Activated CD4-positive, alpha-beta T cell treated with anti-CD3 and anti-CD28 coated beads, Interleukin-2, amount 50 U/mL, for 24 hours (primary cell): ENCODE measurements around the gene C10orf90.

Source experiments
- DNase-seq, 2 donors: peaks; one replicate each; pipeline ENCODE4 v3.0.0-alpha.2; 2020; ENCODE audit warnings: low read depth in 1 of 2, low spot score in 1 of 2

Gene C10orf90

DNA sequence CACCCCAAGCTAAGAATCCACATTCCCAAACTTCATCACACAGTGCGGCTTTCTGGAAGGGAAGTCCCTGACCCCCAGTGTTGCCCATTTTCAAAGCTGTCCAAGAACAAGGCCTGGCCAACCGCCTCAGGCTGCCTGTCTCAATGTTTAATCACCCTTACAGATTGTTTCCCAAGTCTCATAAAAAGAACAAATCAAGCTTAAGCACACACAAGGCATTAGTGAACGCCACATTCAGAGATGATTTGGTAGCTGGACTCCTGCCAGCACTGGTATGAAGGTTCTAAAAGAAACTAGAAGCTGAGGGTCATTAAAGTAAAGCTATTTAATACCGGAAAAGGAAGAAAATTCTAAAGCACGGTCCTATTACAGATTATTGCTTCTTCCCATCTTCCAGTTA lies 35.6 kb downstream of the C10orf90 start:
- DNase-seq: no peak

DNA sequence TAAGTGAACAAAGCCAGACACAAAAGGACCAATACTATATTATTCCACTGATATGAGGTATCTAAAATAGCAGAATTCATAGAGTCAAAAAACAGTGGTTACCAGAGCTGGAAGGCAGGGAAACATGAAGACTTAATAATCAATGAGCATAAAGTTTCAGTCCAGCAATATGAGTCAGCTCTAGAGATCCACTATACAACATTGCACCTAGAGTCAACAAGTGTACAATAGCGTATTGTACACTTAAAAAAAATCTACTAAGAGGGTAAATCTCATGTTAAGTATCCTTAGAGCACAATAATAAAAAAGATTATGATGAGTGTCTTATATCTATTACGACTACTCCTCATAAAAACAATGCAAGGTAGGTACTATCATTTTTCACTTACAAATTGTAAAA lies 36.1 kb downstream of the C10orf90 start:
- no peak for DNase-seq

DNA sequence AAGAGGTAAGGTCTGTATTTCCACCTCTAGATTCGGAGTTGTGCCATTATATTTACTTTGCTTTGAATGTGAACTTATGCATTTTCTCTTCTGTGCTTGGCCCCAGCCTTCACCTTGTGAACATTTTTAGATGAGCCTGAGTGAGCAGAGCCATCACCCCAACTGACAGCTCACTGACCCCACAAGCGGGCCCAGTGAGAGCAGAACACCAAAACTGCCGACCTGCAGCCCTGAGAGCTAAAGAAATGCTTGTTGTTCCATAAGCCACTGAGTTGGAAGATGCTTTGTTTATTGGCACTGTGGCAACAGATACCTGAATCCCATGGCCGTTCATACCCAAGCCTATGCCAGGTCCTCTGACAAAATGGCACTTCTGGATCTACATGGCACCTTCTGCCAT lies 37.8 kb downstream of the C10orf90 start:
- DNase-seq: no peak

- no peak for DNase-seq
These were observed 40.4 kb downstream of the C10orf90 start for GRCh38 chr10:126629925-126630624.

- DNase-seq: no peak
These were observed 41.7 kb downstream of the C10orf90 start for GRCh38 chr10:126628746-126629145.

GRCh38 chr10:126621846-126622245 lies 48.6 kb downstream of the C10orf90 start:
- DNase-seq: no peak

DNA sequence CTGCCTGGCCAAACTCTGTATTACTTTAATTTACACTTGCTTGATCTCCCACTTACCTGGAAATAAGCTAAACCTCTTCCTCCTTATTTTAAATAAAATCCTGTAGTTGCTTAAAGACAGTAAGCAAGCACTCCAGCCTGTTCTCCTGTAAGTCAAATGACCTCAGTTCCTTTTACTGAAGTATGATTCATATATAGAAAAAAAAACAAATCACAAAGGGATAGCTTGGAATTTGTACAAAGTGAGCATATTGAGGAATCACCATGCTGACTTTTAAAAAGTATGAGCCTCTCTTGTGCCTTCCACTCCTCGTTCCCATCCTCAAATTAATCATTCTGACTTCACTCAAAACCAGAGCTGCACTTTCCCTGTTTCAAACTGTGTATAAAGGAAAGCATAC lies 52.0 kb downstream of the C10orf90 start:
- no peak for DNase-seq

DNA sequence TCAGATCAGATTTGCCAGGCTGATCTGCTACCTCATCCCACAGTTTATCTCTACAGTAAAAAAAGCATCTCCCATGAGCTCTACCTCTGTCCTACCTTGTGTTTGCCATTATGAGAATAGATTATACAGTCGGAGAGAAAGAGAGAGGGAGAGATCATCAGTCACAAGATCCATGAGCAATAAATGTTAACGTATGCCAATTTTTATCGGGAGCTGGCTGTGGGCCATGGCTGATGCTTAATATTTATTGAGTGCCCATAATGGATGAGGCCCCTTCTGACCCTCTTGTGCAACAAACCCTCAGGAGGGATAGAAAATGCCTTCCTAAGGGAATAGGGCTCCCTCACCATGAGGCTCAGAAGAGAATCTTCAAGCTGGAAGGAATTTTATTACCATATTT lies 52.8 kb downstream of the C10orf90 start:
- no peak for DNase-seq

DNA sequence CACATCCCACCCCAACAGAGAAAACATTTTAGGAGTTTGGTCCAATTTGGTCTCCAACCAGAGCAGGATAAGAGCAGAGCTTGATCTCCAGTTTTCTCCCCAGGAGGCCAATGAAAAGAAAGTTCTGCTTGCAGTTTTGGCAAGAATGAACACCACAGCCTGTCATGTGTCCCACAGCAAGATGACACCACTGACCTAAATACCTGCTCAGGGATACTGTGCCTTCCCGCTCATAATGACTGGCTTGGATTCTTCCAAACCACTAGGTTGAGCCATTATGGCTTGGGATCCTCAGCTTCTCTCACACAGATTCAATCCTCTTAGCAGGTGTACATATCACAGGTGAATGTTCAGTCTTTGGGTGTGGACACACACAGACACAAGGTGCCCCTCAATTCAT lies 53.3 kb downstream of the C10orf90 start:
- DNase-seq: no peak

DNA sequence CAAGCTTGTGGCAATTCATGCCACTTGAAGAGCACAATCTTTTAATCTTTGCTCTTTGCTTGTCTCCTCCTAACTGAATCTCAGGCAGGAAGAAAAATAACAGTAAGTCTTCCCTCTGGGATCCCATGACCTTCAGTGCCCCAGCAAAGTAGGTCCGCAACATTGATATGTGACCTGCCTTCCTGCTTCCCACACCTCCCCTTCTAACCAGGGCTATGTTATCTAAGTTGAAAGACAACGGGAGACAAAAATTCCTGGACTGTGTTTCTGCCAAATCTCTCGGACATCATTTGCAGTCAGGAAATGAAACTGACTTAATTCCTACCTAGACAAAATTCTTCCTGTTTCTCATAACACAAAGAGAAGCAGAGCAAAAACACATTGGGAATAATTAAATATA lies 53.8 kb downstream of the C10orf90 start:
- no peak for DNase-seq

- DNase-seq: no peak
These were observed 59.2 kb downstream of the C10orf90 start for GRCh38 chr10:126611303-126611702.

DNA sequence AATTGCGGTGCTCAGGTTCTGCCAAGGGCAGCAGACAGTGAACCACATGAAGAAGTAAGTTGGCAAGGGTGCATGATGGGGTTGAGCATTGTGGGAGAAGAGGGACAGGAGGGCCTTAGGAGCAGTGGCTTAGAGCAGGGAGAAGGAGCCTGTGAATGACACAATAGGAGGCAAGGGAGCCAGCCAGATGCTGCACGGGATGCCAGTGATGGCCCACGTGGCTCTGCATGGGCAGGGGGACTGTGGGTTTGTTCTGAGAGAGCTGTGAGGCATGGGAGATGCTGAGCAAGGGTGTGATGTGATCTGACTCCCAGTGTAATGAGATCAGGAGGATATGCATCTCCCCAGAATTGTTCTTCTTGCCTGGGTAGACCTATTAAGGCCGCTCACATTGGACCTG lies 60.9 kb downstream of the C10orf90 start:
- no peak for DNase-seq

GRCh38 chr10:126599949-126600682 lies 70.4 kb downstream of the C10orf90 start:
- no peak for DNase-seq

GRCh38 chr10:126598009-126598408 lies 72.5 kb downstream of the C10orf90 start:
- DNase-seq: no peak

DNA sequence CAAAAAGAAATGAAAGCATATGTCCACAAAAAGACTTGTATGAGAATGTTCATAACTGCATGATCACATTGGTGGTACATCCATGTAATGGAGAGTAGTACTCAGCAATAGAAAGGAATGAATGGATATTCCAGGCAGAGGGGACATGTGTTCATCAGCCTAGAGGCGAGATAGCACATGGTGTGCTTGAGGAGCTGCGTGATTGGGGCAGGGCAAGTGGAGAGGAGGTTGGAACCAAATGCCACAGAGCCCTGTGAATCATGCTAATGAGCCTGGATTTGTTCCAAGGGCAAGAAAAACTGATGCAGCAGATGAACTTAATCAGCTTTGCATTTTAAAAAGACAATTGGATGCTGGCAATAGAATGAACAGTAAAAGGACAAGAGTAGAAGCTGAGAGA lies 73.3 kb downstream of the C10orf90 start:
- no peak for DNase-seq

DNA sequence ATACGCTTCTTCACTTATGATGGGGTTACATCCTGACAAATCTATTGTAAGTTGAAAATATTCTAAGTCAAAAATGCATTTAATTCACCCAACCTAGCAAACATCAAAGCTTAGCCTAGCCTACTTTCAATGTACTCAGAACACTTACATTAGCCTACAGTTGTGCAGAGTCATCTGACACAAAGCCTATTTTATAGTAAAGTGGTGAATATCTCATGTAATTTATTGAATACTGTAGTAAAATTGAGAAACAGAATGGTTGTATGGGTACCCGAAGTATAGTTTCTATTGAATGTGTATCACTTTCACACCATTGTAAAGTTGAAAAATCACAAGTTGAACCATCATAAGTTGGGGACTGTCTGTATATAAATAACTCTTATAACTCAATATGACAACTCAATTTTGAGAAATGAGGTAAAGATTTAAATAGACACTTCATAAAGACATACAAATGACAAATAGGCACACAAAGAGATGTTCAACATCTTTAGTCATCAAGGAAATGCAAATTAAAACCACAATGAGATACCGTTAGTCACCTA lies 73.9 kb downstream of the C10orf90 start:
- DNase-seq: no peak

GRCh38 chr10:126595160-126595559 lies 75.3 kb downstream of the C10orf90 start:
- DNase-seq: no peak

- no peak for DNase-seq
These were observed 76.4 kb downstream of the C10orf90 start for GRCh38 chr10:126593968-126594701.

GRCh38 chr10:126592901-126593300 lies 77.6 kb downstream of the C10orf90 start:
- DNase-seq: no peak

- no peak for DNase-seq
These were observed 82.5 kb downstream of the C10orf90 start for GRCh38 chr10:126588024-126588423.

- no peak for DNase-seq
These were observed 83.6 kb downstream of the C10orf90 start for GRCh38 chr10:126586878-126587277.

DNA sequence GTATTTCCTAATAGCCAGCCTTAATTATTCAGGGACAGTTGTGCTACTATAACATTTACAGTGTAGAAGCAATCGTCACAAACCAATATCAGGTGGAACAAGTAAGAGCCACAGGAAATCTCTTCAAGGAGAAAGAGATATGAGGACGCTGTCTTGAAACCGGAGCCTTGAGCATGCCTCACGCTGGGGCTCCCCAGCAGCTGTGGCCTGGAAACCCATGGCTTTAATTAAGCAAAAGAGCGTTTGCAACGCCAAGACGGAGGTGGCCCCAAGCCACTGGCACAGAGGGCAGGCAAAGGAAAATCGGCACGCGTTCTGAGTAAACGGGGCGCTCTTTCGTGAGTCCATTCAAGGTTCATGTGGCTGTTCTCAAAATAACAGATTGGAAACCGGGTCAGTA lies 84.4 kb downstream of the C10orf90 start:
- DNase-seq: no peak
